OCI-LY1 (cell line): Measurements from ENCODE around the gene CMIP.

Experiments
- EZH2 ChIP-seq: fragments of 200-600 bp; sonication (generic), shearing (Covaris generic); IDR thresholded peaks from 2 replicates; pipeline ENCODE4 v1.8.0; 2017; ENCODE audit warnings: borderline replicate concordance, mixed run types, mild to moderate bottlenecking, antibody characterized with exemption, low read length, moderate library complexity, mixed read lengths
- TF ChIP-seq, protein P1 (sequence below): fragments of 200-600 bp; sonication (generic), shearing (Covaris generic); IDR thresholded peaks from 2 replicates; pipeline ENCODE4 v1.5.1; 2017; ENCODE audit warnings: mild to moderate bottlenecking, antibody characterized with exemption, low read length, moderate library complexity, mixed read lengths

DNA sequence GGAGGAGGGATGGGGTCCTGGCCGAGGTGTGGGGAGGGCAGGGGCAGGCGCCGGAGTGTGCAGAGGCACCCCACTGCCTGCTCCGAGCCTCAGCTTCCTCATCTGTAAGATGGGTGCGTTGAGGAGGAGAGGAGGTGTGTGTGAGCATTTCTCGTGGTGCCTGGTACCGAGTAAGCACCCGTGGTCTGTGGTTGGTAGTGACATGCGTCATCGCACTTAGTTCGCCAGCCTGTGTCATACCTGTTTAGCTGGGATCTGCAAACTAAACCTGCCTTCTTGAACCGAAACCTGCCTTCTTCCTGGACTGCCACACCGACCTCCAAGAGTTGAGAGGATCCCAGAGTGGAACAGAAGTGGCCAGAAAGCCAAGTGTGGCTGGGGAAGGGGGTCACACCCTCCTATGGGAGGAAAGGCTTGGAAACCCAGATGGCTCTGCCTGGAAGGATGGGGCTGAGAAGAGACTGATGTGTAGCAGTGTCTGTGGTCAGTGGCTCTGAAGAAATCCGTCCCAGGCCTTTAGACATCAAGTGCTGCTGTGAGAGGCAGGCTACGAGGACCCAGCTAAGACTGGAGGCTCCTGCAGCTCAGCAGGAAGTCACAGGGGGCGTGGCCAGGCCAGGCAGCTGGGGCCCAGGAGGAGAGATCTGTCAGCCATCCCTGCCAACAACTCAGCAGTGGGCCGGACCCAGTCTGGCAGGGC is 171.9 kb downstream of the CMIP start:
- no peak for TF ChIP-seq EZH2
- TF ChIP-seq, protein P1, sequence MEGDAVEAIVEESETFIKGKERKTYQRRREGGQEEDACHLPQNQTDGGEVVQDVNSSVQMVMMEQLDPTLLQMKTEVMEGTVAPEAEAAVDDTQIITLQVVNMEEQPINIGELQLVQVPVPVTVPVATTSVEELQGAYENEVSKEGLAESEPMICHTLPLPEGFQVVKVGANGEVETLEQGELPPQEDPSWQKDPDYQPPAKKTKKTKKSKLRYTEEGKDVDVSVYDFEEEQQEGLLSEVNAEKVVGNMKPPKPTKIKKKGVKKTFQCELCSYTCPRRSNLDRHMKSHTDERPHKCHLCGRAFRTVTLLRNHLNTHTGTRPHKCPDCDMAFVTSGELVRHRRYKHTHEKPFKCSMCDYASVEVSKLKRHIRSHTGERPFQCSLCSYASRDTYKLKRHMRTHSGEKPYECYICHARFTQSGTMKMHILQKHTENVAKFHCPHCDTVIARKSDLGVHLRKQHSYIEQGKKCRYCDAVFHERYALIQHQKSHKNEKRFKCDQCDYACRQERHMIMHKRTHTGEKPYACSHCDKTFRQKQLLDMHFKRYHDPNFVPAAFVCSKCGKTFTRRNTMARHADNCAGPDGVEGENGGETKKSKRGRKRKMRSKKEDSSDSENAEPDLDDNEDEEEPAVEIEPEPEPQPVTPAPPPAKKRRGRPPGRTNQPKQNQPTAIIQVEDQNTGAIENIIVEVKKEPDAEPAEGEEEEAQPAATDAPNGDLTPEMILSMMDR = no peak
